A673 (cell line): Measurements from ENCODE around the gene ARHGEF26.

Experiments used
- EZH2 ChIP-seq: fragments of 200-600 bp; sonication (generic); IDR thresholded peaks from 2 replicates; pipeline ENCODE4 v1.6.1; 2017; ENCODE audit warnings: borderline replicate concordance, low read depth, mild to moderate bottlenecking, mixed read lengths, antibody characterized with exemption, low read length; ENCODE audit not compliant: poor library complexity, severe bottlenecking
- TF ChIP-seq, protein P1 (sequence below): fragments of 300-800, 200-600 bp; sonication (generic); conservative IDR thresholded peaks from 2 replicates; pipeline ENCODE4 v1.5.1; 2017; ENCODE audit warnings: low read depth, mild to moderate bottlenecking, antibody characterized with exemption, low read length, moderate library complexity, mixed read lengths

DNA sequence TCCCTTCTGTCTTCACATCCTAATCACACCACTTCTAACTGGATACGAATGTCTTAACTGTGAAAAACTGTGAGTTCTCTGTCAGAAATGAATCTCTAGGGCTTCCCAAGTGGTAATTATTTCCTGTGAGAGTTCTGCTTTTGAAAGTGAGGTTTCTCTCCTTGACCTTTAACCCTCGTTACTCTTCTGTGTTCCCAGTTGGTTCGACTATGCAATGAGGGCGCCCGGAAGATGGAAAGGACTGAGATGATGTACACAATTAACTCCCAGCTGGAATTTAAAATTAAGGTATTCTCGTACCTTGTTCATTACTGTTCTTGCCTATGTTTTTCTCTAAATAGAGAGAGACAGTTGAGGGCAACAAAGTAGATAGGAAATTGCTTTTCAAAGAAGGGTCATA lies 96.5 kb downstream of the ARHGEF26 start:
- TF ChIP-seq, protein P1, sequence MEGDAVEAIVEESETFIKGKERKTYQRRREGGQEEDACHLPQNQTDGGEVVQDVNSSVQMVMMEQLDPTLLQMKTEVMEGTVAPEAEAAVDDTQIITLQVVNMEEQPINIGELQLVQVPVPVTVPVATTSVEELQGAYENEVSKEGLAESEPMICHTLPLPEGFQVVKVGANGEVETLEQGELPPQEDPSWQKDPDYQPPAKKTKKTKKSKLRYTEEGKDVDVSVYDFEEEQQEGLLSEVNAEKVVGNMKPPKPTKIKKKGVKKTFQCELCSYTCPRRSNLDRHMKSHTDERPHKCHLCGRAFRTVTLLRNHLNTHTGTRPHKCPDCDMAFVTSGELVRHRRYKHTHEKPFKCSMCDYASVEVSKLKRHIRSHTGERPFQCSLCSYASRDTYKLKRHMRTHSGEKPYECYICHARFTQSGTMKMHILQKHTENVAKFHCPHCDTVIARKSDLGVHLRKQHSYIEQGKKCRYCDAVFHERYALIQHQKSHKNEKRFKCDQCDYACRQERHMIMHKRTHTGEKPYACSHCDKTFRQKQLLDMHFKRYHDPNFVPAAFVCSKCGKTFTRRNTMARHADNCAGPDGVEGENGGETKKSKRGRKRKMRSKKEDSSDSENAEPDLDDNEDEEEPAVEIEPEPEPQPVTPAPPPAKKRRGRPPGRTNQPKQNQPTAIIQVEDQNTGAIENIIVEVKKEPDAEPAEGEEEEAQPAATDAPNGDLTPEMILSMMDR: no peak
- TF ChIP-seq EZH2: no peak
